Uterus (tissue), 4 donors: ENCODE data around the gene NOTCH1. TPM values are rescaled to one million over a fixed set of nuclear protein-coding genes. Genes with fewer than 3 reads are reported as not detected.
A peak's percentile ranks its signal among the peaks of the same experiment; 100 is the strongest.

ENCODE experiments used
- DNase-seq, 2 donors: peaks; one replicate each; pipeline ENCODE4 v3.0.0-alpha.2; 2019 to 2020
- H3K27ac ChIP-seq, 2 donors: fragments of 200-600 bp; sonication (generic); 1 replicate in 1 of 2; 2 replicates in 1 of 2; pipeline ENCODE4 v1.5.1; 2016 to 2018
- H3K27me3 ChIP-seq, 2 donors: fragments of 200-600 bp; sonication (generic); one replicate each; pipeline ENCODE4 v1.5.1; 2018 to 2019; ENCODE audit warnings: control low read depth in 1 of 2
- H3K36me3 ChIP-seq, 2 donors: fragments of 200-600 bp; sonication (generic); one replicate each; pipeline ENCODE4 v1.5.1; 2019; ENCODE audit warnings: control low read depth in 1 of 2
- H3K4me1 ChIP-seq, 2 donors: fragments of 200-600 bp; sonication (generic); one replicate each; pipeline ENCODE4 v1.5.1; 2018 to 2019; ENCODE audit warnings: control low read depth in 1 of 2
- H3K4me3 ChIP-seq, 2 donors: fragments of 200-600 bp; sonication (generic); 1 replicate in 1 of 2; 2 replicates in 1 of 2; pipeline ENCODE4 v1.5.1; 2018 to 2019; ENCODE audit warnings: mild to moderate bottlenecking in 1 of 2
- H3K9me3 ChIP-seq, 2 donors: fragments of 200-600 bp; sonication (generic); one replicate each; pipeline ENCODE4 v1.5.1; 2019; ENCODE audit warnings: control low read depth in 1 of 2
- POLR2A ChIP-seq, 2 donors: fragments of 450-650 bp; IDR thresholded peaks; one replicate each; pipeline ENCODE4 v1.6.1; 2016; ENCODE audit warnings: antibody characterized with exemption in 2 of 2, mild to moderate bottlenecking in 1 of 2, moderate library complexity in 1 of 2
- intact Hi-C: fragments of 100-400 bp; cut with DNase I; formaldehyde crosslinking; loops from one replicate; pipeline ENCODE4 v1.15.1; 2023; ENCODE audit warnings: low total_unique reads
- total RNA-seq, 4 donors: library from RNA; depleted of rRNA in 3 of 4; stranded (reverse); fragments of >200 nt in 3 of 4; gene quantifications; one replicate each; pipeline versions ENCODE4 v1.1.0 to v1.2.4, GENCODE V29; 2014 to 2023
- TF ChIP-seq, protein P1 (sequence below), 4 experiments: fragments of 200-600 bp in 2 of 4; fragments of 450-650 bp in 2 of 4; sonication (generic) in 2 of 4; IDR thresholded peaks; one replicate each; pipeline ENCODE4 v1.5.1; 2016 to 2019; ENCODE audit warnings: antibody characterized with exemption in 4 of 4, mild to moderate bottlenecking in 2 of 4, moderate library complexity in 1 of 4
- donor health status: DM: yes; HTN: yes; CAD: no.

The NOTCH1 gene
- total RNA-seq, 4 donors from 2014 or later, result 19.7 to 109 (median 35.6) TPM

GRCh38 chr9:136481558-136481957 lies 64.3 kb downstream of the NOTCH1 start:
- Histone ChIP-seq H3K36me3 (no peaks in the 10 kb centered on the region), H3K4me1 (peaks cover 7 to 16% of the 10 kb centered on the region in 2 donors), H3K4me3 (peak overlapping the region; percentile 50 to 58), H3K27me3 (no peaks in the 10 kb centered on the region), H3K27ac (no peak overlapping the region), H3K9me3 (no peaks in the 10 kb centered on the region)
- TF ChIP-seq, protein P1, sequence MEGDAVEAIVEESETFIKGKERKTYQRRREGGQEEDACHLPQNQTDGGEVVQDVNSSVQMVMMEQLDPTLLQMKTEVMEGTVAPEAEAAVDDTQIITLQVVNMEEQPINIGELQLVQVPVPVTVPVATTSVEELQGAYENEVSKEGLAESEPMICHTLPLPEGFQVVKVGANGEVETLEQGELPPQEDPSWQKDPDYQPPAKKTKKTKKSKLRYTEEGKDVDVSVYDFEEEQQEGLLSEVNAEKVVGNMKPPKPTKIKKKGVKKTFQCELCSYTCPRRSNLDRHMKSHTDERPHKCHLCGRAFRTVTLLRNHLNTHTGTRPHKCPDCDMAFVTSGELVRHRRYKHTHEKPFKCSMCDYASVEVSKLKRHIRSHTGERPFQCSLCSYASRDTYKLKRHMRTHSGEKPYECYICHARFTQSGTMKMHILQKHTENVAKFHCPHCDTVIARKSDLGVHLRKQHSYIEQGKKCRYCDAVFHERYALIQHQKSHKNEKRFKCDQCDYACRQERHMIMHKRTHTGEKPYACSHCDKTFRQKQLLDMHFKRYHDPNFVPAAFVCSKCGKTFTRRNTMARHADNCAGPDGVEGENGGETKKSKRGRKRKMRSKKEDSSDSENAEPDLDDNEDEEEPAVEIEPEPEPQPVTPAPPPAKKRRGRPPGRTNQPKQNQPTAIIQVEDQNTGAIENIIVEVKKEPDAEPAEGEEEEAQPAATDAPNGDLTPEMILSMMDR (IDR thresholded peaks at IDR 0.05), result no peak
- no peak for TF ChIP-seq POLR2A (IDR thresholded peaks at IDR 0.05)
- intact Hi-C loops, result loop anchor here (10.0 kb wide), 1 partner anchor 63 kb away; the partner anchor contains the start of gene NOTCH1
- no peak for DNase-seq

GRCh38 chr9:136476369-136477150 lies 69.3 kb downstream of the NOTCH1 start:
- no peak overlapping the region for H3K4me3 ChIP-seq
- H3K4me1 ChIP-seq, result peaks cover 3 to 4% of the 10 kb centered on the region in 2 donors
- no peak for DNase-seq
- H3K27ac ChIP-seq, result no peak overlapping the region
- H3K9me3 ChIP-seq, result no peaks in the 10 kb centered on the region
- H3K36me3 ChIP-seq, result no peaks in the 10 kb centered on the region
- H3K27me3 ChIP-seq, result no peaks in the 10 kb centered on the region
- intact Hi-C loops, result no loop called here
- TF ChIP-seq, protein P1 (IDR thresholded peaks at IDR 0.05), result no peak
- no peak for TF ChIP-seq POLR2A (IDR thresholded peaks at IDR 0.05)

DNA sequence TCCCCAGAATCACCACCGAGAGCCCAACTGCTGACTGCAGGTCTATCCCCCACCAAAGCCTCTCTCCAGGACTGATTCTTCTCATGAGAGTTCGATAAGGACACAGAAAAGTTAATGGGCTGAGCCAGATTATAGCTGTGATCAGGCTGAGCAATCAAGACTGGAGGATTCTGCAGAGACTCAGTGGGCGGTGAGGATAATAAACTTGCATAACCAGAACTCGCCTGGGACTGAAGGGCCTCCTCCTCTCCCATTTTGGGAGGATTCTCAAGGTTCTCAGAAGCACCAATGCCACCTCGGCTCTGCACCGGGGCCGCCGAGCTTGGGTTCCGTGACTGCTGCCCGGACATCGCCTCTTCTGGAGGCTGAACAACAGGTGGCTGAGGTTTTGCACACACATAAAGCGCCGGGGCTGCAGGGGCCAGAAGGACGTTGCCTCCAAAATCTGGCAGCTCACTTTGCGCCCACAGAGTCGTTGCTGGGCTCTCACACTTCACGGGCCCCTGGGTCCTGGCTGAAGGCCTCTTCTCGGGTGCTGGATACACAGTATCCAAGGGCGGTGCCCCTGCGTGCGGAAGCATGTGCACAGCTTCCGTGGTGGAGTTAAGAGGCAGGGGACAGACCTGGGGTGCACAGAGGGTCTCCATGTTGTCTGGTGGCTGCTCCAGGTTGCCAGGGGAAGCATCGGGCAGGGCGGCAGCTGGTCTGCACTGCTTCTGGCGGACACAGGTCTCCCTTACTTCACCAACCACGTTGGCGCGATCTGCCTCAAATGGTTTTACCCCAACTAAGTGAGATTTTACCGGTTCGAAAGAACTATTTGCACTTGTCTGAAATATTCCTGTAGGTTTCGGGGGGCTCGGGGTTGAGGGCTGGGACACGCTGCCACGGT lies 70.6 kb downstream of the NOTCH1 start:
- H3K9me3 ChIP-seq, result no peaks in the 10 kb centered on the region
- TF ChIP-seq, protein P1 (IDR thresholded peaks at IDR 0.05), result no peak
- TF ChIP-seq POLR2A (IDR thresholded peaks at IDR 0.05), result no peak
- no peaks in the 10 kb centered on the region for H3K36me3 ChIP-seq
- no peak for DNase-seq
- no peak overlapping the region for H3K4me3 ChIP-seq
- no peaks in the 10 kb centered on the region for H3K4me1 ChIP-seq
- intact Hi-C loops, result no loop called here
- H3K27me3 ChIP-seq, result no peaks in the 10 kb centered on the region
- H3K27ac ChIP-seq, result no peak overlapping the region

DNA sequence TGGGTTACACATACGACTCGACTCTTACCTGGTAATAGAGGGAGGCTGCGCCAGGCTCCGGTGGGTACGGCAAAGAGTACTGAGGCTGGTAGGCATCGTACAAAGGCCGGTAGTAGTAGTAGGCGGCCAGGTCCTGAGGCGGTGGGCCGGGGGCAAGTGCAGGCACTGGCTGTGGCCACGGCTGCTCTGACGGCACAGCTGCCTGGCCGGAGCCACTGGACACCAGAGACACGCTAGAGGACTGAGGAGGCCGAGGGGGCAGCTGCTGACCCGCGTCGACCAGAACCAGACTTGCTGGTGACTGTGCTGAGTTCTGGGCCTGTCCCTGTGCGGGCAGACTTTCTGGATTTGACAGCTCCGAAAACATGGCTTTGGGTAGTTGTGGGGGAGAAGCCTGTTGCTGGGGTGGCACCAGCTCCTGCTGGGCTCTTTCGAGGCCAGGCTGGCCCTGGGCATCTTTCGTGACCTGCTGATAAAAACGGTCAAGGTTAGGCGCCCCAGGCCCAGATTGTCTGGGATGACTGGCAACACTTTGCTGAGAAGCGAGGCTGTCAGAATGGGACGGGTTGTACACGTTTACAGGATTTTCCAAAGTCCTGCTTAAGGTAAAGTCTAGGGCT lies 71.7 kb downstream of the NOTCH1 start:
- Histone ChIP-seq H3K27ac (no peak overlapping the region), H3K4me3 (no peak overlapping the region), H3K36me3 (no peaks in the 10 kb centered on the region), H3K27me3 (no peaks in the 10 kb centered on the region), H3K9me3 (no peaks in the 10 kb centered on the region), H3K4me1 (no peaks in the 10 kb centered on the region)
- intact Hi-C loops, result no loop called here
- no peak for DNase-seq
- no peak for TF ChIP-seq POLR2A (IDR thresholded peaks at IDR 0.05)
- TF ChIP-seq, protein P1 (IDR thresholded peaks at IDR 0.05), result no peak
